PC-9 (cell line): ENCODE data around the gene LRCH3.

Source experiments
- EZH2 ChIP-seq: fragments of 200-600 bp; sonication (generic); IDR thresholded peaks from 2 replicates; pipeline ENCODE4 v1.8.0; 2017; ENCODE audit warnings: antibody characterized with exemption, low read depth
- TF ChIP-seq, protein P1 (sequence below): fragments of 200-600 bp; sonication (generic); conservative IDR thresholded peaks from 2 replicates; pipeline ENCODE4 v1.6.1; 2017; ENCODE audit warnings: mixed run types, antibody characterized with exemption, mild to moderate bottlenecking, moderate library complexity

DNA sequence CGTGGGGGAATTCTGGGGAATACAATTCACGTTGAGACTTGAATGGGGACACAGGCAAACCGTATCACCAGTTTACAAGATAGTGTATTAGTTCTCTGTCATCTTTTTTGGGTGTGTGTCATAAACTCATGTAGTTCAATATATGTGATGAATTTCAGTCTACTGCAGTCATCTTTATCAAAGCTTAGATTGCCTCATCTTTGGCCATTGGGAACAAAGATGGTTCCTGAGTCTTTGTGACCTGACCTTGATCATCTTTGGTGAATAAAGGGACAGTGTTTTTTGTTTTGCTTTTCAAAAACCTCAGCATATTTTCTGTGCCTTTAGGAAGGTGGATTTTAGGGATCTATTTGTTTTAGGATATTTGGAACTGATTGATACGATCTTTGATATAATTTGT lies 23.3 kb downstream of the LRCH3 start:
- TF ChIP-seq, protein P1, sequence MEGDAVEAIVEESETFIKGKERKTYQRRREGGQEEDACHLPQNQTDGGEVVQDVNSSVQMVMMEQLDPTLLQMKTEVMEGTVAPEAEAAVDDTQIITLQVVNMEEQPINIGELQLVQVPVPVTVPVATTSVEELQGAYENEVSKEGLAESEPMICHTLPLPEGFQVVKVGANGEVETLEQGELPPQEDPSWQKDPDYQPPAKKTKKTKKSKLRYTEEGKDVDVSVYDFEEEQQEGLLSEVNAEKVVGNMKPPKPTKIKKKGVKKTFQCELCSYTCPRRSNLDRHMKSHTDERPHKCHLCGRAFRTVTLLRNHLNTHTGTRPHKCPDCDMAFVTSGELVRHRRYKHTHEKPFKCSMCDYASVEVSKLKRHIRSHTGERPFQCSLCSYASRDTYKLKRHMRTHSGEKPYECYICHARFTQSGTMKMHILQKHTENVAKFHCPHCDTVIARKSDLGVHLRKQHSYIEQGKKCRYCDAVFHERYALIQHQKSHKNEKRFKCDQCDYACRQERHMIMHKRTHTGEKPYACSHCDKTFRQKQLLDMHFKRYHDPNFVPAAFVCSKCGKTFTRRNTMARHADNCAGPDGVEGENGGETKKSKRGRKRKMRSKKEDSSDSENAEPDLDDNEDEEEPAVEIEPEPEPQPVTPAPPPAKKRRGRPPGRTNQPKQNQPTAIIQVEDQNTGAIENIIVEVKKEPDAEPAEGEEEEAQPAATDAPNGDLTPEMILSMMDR, result no peak
- TF ChIP-seq EZH2, result no peak
